Stimulated activated CD4-positive, alpha-beta T cell treated with anti-CD3 and anti-CD28 coated beads, Interleukin-15, amount 100 ng/mL, for 1 hour (primary cell): Measurements from ENCODE around the gene P4HB.
A peak's percentile ranks its signal among the peaks of the same experiment; 100 is the strongest.

ENCODE experiments used
- DNase-seq, 2 donors: peaks; one replicate each; pipeline ENCODE4 v3.0.0-alpha.2; 2020; ENCODE audit warnings: low read depth in 1 of 2, low spot score in 1 of 2

The P4HB gene

DNA sequence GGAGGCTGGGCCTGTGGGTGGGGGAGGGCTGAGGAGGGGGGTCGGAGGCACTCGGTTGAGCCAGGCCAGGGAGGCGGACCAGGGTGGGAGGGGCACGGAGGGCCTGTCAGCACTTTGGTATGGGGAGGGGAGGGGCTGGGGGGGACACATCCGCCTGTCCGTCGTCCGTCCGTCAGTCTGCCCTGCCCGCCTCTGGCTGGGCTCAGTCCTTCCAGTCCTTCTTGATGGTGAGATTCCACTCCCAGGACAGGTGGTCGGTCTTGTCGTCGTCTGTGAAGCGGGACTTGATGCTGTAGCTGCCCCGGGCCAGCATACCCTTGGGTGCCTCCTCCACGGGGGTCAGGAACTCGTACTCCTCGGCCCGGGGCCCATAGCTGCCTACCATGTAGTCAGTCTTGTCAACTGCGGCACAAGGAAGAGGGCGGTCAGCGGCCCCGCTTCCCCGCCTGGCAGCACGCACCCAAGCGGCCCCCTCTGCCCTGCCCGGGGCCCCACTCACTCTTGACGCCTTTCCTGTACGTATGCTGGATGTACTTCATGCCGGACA is 8.4 kb upstream of the P4HB start:
- DNase-seq = no peak

DNA sequence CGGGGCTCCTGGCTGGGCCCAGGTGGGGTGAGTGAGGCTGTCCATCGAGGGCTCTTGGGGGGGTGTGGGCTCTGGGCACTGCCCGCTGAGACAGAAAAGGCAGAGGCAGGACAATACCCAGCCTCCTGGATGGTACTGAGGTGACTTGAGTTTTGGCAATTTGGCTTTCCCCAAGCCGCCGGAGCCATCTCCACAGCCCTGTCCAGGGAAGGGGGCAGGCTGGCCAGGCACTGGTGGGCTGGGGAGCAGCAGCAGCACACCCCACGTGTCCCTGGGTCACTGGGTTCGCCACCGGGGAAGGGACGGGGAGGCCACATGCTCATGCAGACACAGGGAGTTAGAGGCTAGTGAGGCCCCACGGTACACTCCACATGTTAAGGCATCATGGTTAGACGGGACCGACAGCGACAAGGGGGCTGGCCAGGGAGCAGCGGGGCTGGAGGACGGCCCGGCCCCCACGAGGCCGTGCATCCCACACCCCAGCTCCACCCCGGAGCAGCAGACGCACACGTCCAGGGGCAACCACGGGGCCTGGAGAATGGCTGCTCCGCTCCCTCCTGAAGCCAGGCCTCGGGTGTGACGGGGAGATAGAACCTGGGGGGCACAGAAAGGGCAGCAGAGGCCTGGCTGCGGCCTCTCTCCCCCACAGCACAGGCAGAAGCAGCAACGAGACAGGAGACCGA is 7.8 kb upstream of the P4HB start:
- DNase-seq = no peak

DNA sequence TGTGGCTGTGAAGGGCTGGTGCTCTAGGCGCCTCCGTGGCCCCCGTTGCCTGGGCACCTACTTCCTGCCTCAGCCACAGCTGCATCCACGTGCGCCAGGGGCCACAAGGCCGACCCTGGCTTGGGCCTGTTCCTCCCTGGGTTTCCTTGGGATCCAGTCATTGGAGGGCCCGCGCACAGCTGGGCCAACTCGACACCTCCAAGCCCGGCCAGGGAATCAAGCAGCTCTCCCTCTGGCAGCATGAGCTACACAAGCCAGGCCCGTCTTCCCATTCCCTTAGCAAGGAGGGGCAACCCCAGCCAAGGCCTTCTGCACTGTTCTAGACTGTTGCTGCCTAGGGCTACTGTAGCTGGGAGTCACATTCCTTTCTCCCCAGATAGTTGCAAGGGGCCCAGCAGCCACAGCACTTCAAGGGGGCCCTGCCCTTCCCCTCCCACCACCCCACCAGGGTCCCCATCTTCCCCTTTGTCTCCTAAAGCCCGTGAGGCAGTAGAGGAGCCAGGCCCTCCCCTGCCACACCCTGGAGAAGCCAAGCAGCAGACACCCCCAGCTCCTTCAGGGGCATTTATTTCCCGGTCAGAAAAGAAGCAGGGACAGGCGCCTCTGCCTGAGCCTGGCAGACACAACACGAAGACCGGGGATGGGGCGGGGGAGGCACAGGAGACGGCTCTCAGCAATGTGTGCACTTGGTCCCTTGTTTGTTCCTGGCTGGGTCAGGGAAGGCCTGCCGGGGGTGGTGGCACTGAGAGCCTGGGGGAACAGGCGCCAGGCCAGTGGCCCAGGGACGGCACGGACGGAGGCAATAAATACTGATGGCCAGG is 7.0 kb upstream of the P4HB start:
- DNase-seq = no peak

DNA sequence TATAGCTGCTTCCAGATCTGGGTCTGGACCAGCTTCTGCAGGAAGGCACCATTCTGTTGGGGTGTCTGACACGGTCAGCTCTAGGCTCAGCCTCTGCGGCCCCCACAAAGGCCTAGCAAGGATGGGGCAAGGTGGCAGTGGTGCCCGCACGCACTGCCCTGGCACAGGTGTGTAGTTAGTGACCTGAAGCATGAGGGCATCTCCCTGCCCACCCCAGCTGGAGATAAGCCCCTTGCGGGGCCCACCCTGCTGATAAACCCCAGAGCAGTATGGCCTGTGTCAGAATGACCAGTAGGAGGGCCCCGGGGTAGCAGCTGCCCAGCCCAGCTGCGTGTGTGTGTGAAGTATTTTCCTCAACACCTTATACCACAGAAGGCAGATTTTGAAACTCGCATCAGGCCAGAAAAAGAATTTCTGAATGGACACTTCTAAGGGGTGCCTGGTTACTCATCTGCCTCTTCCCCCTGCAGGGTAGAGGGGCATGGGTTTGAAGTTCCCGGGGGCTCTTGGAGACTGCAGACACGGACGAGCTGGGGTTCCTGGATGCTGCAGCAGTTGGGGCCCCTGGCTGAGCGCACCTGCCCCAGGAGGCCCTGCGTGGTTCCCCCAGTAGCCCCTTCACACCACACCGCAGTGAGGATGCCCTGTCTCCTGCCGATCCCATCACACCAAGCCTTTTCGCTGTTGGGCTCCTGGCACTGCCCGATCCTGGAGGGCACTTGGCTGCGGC is 6.3 kb upstream of the P4HB start:
- no peak for DNase-seq

DNA sequence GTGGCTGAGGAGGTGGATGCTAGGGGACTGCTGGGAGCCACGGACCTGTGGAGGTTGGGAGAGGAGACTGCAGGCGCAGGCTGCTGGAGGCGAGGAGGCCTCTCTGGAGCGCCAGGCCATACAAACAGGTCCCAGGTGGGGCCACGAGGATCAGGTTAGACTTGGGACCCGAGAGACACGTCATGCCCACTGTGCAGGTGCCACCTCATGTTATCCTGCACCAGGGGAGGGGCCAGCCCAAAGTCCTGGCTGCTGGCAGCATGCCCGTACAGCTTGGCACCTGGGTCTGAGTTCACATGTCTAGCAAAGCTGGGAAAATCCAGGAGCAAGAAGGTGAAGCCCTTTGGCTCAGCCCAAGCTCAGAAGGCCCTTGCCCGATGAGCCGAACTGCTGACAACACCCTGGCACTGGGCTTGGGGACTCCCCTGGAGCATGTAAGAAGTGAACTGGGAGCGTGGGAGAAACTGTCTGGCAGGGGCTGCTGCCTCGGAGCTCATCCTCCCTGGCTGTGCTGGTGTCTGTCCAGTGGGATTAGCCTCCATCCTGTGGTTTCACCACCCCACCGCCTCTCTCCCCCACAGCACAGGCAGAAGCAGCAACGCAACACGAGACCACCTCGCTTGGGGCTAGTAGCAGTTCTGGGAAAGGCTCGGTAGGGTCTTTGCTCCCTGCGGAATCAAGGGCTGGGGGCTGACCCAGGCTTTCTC is 5.6 kb upstream of the P4HB start:
- DNase-seq = peak in 1 of 2 donors; percentile 11

DNA sequence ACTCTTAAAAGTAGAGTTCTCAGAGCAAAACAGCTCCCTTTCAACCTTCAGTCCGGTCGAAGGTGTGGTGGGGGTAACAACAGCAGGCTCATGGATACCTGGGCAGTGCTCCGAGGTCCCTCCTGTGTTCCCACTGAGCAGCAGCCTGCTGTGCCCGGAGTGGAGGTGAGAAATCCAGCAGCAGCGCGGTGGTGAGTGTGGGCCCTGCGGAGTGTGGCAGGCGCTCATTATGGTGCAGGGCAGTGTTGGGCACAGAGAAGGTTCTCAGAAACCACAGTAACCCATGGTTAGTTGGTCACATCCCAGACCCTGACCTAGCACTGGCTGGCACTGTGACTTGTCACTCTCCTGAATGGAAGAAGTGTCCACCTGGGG is 5.0 kb upstream of the P4HB start:
- DNase-seq = no peak

DNA sequence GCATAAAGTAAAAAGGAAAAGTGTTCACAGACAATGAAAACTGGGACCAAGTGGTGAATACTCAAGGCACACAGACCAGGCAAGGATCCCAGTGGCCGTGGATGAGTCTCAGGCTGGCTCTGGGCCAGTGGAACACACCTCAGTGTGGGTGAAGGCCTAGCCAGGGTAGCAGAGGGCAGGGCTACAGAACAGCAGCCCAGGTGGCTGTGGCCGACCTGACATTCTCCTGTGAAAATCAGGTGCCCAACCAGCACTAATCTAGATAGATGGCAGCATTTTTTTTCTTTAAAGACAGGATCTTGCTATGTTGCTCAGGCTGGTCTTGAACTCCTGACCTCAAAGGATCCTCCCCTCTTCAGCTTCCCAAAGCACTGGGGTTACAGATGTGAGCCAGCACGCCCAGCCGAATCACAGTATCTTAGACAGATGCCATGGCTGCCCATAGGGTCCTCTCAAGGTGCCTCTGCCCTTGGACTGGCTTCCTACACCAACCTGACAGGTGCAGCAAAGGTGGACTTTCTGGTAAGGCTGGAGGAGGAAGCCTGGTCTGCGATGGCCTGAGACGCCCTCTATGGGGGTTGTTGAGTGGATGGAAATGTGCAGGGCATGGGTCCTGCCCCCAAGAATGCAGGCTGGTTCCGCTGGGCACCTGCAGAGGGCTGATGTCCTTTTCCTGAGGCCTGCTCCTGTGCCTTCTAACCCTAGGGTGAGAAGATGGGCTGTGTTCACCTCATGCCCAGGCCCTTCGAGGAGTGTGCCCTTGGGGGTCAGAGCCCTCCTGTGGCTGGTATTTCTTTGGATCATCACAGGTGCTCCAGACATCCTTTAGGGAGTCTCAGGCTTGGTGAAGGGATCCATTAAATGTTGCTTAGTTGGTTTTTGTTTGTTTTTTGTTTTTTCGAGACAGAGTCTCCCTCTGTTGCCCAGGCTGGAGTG is 3.8 kb upstream of the P4HB start:
- DNase-seq = no peak

DNA sequence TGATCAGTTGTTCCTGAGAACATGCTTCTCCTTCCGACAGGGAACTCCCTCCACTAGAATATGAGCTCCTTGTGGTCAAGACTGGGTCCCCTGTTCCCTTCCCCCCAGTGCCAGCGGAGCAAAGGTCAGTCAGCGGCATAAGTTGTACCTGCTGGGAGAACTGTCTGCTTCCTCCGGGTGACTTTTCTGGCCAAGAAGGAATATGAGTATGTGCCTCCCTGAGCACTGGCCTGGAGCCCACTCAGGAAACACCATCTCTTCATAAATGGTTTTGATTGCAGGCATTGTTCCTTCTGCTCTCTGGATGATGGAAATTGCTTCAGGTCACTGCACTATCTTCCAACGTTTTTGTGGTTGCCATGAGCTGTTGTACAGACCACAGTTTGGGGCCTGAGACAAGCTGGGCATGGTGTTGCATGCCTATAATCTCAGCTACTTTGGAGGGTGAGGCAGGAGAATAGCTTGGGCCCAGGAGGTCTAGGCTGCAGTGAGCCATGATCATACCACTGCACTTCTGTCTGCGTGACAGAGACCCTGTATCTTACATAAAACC is 2.9 kb upstream of the P4HB start:
- no peak for DNase-seq

DNA sequence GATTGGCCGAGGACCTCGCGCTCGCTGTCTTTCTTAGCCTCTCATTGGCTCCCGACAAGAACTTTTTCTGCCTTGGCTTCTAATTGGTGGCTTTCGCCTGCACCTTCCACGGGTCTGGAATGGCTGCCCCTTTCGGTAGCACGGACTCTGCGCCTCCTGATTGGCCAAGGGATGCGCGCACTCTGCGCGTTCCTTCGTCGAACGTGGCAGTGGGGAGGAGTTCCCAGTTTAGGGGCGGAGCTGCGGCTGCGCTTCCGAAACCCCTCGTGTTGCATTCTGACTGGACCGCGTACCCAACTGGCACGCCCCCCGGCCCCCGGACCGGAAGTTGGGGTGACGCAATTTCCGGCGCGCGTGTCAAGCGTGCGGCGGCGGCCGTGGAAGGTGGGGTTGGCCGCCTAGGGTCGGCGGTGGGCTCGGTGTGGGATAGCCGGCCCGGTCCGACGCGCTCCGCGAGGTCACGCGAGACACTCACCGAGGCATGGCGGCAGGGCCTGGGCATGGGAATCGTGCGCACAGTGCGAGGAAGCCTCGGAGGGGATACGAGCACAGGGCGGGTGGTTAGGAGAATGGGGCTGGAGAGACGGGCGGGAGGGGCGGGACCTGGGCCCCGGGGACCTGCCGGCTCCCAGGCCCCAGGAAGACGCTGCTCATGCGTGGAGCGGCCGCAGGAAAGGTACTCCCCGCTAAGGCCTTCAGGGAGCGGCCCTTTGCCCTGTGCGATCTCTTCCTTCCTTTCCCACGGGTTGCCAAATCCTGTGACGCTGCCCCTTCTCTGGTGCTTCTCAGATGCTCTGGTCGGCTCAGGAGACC is 627 bp upstream of the P4HB start:
- DNase-seq = peak; percentile 98 to 99

DNA sequence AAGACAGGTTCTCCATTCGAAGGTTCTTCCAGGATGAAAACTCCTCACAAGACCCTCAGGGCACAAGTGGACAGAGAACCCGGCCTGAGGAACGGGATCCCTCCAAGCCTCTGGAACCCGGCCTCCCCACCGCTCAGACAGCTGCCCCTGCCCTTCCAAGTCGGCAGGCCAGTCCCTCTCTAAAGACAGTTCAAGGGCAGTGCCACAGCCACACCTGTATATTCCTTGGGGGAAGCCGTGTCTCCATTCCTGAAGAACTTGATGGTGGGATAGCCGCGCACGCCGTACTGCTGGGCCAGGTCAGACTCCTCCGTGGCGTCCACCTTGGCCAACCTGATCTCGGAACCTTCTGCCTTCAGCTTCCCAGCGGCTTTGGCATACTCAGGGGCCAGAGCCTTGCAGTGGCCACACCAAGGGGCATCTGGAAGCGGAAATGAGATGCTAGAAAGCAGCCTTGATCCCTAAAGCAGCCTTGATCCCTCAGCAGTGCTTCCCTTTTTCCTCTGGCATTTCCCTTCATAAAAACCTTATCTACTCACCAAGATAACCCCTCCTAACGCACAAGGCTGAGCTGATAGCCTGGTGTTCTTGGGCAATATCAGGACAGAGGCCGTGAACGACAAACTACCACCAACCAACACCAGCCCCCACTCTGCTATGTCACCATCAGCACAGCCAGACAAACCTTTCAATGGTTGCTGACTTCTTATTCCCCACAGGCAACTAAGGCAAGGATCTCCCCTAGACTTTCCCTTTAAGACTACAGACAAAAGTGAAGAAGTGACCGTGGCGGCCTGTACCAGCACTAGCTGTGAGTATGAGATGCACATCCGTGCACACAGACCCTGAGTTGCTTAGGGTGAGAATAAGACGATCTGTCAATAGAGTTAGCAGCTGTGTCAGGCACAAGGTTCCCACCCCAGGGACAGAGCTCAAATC is 1.1 kb downstream of the P4HB start:
- no peak for DNase-seq

DNA sequence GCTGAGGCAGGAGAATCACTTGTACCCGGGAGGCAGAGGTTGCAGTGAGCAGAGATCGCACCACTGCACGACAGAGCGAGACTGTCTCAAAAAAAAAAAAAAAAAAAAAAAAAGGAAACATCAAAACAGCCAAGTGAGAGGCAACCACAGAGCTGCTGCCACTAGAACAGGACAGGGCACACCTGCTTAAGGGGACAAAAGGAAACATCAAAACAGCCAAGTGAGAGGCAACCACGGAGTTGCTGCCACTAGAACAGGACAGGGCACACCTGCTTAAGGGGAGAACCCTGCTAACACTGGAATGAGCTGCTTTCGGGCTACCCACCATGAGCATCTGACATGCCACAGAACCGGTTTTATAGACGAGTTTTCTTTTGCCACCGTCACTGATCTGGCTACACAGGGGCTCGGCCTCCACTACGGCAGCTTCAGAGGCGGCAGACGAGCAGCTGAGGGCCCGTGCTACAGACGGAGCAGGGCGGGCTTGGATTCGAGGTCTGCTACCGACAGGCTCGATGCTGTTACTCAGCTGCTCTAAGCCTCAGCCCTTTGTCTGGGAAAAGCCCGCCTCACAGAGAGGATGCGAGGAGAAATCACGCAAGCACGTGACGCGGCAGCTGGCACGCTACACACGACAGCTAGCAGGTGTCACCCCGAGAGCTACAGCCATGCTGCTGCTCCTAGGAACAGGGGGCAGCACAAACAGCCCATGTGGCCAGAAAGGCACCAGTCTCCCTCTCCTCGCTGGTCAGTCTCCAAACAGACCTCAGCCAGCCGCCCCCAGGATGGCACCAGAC is 2.0 kb downstream of the P4HB start:
- no peak for DNase-seq

DNA sequence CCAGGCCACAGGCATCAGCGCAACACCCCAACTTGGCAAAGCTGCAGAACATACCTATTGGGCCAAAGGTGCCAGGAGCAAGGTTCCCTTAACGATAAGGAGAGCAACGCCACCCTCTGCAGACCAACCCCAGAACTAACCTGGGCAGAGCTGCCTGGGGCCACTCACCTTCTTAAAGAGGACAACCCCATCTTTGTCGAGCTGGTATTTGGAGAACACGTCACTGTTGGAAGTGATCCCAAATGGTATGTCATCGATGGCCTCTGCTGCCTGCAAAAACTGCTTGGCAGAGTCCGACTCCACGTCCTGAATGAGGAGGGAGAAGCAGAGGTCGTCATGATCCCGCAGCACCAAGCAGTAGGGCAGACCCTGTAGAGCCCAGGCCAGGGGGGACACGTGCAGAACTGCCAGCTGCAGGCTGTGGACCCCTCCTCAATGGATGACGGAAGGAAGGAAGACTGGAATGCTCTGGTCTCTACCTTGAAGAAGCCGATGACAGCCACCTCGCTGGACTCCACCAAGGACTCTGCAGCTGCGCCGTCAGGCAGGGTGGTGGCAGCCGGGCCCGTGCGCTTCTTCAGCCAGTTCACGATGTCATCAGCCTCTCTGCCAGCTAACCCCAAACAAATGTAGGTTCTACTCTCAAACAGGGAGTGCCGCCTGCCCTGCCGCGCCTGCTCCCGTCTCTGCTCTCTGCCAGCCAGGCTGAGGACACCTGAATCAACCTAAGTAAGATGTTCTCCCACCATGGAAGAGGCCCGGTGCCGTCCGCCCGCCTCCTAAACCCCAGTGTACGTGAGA is 5.2 kb downstream of the P4HB start:
- DNase-seq = no peak

DNA sequence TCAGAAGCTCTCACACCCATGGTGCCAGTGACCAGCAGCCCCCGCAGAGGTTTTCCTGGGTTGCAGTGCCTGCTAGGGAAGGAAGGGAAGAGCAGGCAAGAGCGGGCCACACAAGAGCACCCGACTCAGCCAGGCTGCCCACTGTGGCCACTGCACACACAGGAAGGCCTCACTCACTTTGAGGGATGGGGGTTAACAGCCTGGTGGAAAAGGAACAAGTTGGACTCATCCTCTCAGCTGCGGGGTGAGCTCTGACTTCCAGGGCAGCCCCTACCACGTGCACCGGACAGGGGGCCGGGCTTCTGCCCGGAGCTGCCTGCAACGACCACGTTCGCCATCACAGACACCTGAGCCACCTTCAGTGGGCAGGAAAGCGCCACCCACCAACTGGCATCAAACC is 8.1 kb downstream of the P4HB start:
- DNase-seq = no peak

DNA sequence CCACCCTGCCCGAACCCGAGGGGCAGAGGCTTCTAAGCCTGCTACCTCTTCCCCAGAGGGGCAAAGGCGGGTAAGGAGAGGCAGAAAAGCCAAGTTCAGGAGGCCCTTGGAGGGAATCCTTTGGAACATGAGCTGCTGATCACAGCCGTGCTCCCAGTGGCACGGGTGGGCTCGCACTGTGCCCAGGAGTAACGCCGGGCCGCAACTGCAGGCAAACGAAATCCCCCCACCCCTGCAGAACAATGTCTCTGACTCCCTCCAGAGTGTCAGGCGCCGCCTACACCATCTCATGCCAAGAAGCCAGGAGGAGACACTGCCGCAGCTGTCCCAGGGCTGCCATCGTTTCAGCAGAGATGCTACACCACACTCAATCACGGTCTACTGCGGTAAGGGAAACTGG is 8.9 kb downstream of the P4HB start:
- no peak for DNase-seq

DNA sequence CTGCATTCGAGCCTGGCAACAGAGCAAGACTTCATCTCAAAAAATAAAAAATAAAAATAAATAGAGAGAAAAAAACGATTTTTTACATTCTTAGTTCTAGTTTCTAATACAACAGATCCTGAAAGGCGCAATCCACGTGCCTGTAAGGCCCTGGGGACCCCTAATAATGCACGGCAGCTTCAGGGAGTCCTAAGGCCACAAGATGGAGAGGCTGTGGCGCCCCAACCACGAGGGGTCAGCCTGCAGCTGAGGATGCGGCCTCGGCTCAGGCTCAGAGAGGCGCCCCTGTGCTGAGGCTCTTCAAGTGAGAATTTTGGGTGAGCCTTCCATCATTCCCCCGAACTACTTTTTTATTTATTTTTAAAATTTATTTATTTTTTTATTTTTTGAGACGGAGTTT is 10.9 kb downstream of the P4HB start:
- no peak for DNase-seq
